Limb (tissue), 2 donors: ENCODE measurements around the gene CCSER1.

Experiments used
- DNase-seq, 2 donors: peaks; one replicate each; pipeline ENCODE4 v3.0.0-alpha.2; 2016; ENCODE audit errors: extremely low spot score in 2 of 2

The CCSER1 gene

GRCh38 chr4:91630764-91631163 is 1503.6 kb downstream of the CCSER1 start:
- DNase-seq: no peak

DNA sequence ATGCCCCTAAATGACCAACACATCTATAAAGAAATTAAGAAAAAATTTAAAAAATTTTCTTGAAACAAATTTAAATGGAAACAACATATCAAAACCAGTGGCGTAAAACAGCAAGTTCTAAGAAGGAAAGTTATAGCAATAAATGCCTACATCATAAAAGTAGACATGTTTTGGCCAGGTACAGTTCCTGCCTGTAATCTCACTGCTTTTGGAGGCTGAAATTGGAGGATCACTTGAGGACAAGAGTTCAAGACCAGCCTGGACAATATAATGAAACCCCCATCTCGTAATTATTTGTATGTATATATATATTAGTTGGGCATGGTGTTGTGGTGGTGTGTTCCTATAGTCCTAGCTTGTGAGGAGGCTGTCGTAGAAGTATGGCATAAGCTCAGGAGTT is 1504.1 kb downstream of the CCSER1 start:
- no peak for DNase-seq

DNA sequence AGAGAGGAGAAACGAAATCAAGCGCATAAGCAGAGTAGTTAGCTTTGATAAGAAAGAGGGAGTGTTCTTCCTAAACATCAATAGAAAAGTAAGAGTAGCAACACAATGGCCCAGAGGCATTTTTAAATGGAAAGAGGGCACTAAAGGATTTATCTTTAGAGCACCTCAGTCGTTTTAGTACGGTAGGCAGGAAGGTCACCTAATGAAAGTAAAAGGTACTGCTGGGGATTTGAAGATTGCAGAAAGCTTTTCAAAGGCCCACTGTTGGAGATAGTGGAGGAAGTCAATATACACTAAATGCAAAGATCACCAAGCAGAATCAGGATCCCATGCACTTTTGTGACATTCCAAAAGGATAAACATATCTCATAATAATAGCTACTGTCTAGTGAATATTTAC is 1508.9 kb downstream of the CCSER1 start:
- DNase-seq: no peak
